ENCODE results near the gene RHNO1. TPM values are rescaled to one million over a fixed set of nuclear protein-coding genes. Genes with fewer than 3 reads are reported as not detected.

Gene RHNO1
- polyA plus RNA-seq, 3 donors = 41.7 to 45.0 (median 44.3) TPM

GRCh38 chr12:2890001-2890387, 13.0 kb downstream of the RHNO1 start:
- DNase-seq (ENCODE audit: extremely low read depth in 1 of 11, low read depth in 9 of 11, low spot score in 4 of 11) = no peak

- peak in 10 of 11 donors; percentile 93 to 98 (median 96) for DNase-seq (ENCODE audit: extremely low read depth in 1 of 11, low read depth in 9 of 11, low spot score in 4 of 11)
Observed at GRCh38 chr12:2890388-2891239, 13.6 kb downstream of the RHNO1 start, which contains the start of gene TULP3. Gene TULP3, plus strand, starts transcription at chr12:2890891. Its CDS starts 57 bp downstream, at chr12:2890948.

GRCh38 chr12:2891240-2892053, 14.4 kb downstream of the RHNO1 start:
- DNase-seq (ENCODE audit: extremely low read depth in 1 of 11, low read depth in 9 of 11, low spot score in 4 of 11) = peak in 5 of 11 donors; percentile 41 to 73 (median 52)

- DNase-seq (ENCODE audit: extremely low read depth in 1 of 11, low read depth in 9 of 11, low spot score in 4 of 11) = no peak
Observed at GRCh38 chr12:2892246-2892645, 15.2 kb downstream of the RHNO1 start.

- no peak for DNase-seq (ENCODE audit: extremely low read depth in 1 of 11, low read depth in 9 of 11, low spot score in 4 of 11)
Observed at GRCh38 chr12:2893007-2893406, 16.0 kb downstream of the RHNO1 start.

GRCh38 chr12:2895051-2895451, 18.0 kb downstream of the RHNO1 start:
- no peak for DNase-seq (ENCODE audit: extremely low read depth in 1 of 11, low read depth in 9 of 11, low spot score in 4 of 11)

- no peak for DNase-seq (ENCODE audit: extremely low read depth in 1 of 11, low read depth in 9 of 11, low spot score in 4 of 11)
Observed at GRCh38 chr12:2895511-2895910, 18.5 kb downstream of the RHNO1 start.

- DNase-seq (ENCODE audit: extremely low read depth in 1 of 11, low read depth in 9 of 11, low spot score in 4 of 11) = no peak
Observed at GRCh38 chr12:2897418-2897817, 20.4 kb downstream of the RHNO1 start.

GRCh38 chr12:2900642-2901041, 23.6 kb downstream of the RHNO1 start:
- no peak for DNase-seq (ENCODE audit: extremely low read depth in 1 of 11, low read depth in 9 of 11, low spot score in 4 of 11)

GRCh38 chr12:2902272-2902880, 25.4 kb downstream of the RHNO1 start:
- DNase-seq (ENCODE audit: extremely low read depth in 1 of 11, low read depth in 9 of 11, low spot score in 4 of 11) = no peak

GRCh38 chr12:2904260-2904659, 27.2 kb downstream of the RHNO1 start:
- DNase-seq (ENCODE audit: extremely low read depth in 1 of 11, low read depth in 9 of 11, low spot score in 4 of 11) = no peak

GRCh38 chr12:2912216-2912575, 35.2 kb downstream of the RHNO1 start:
- no peak for DNase-seq (ENCODE audit: extremely low read depth in 1 of 11, low read depth in 9 of 11, low spot score in 4 of 11)

GRCh38 chr12:2919249-2919648, 42.2 kb downstream of the RHNO1 start:
- no peak for DNase-seq (ENCODE audit: extremely low read depth in 1 of 11, low read depth in 9 of 11, low spot score in 4 of 11)

- DNase-seq (ENCODE audit: extremely low read depth in 1 of 11, low read depth in 9 of 11, low spot score in 4 of 11) = no peak
Observed at GRCh38 chr12:2922329-2922728, 45.3 kb downstream of the RHNO1 start.

GRCh38 chr12:2923057-2923456, 46.0 kb downstream of the RHNO1 start:
- DNase-seq (ENCODE audit: extremely low read depth in 1 of 11, low read depth in 9 of 11, low spot score in 4 of 11) = no peak

- no peak for DNase-seq (ENCODE audit: extremely low read depth in 1 of 11, low read depth in 9 of 11, low spot score in 4 of 11)
Observed at GRCh38 chr12:2924019-2924418, 47.0 kb downstream of the RHNO1 start.

GRCh38 chr12:2925322-2925995, 48.4 kb downstream of the RHNO1 start:
- DNase-seq (ENCODE audit: extremely low read depth in 1 of 11, low read depth in 9 of 11, low spot score in 4 of 11) = no peak

- DNase-seq (ENCODE audit: extremely low read depth in 1 of 11, low read depth in 9 of 11, low spot score in 4 of 11) = no peak
Observed at GRCh38 chr12:2930865-2931264, 53.8 kb downstream of the RHNO1 start.

GRCh38 chr12:2933586-2933985, 56.6 kb downstream of the RHNO1 start:
- no peak for DNase-seq (ENCODE audit: extremely low read depth in 1 of 11, low read depth in 9 of 11, low spot score in 4 of 11)
